Right lobe of liver (tissue), 6 donors: Measurements from ENCODE around the gene MKNK1. TPM values are rescaled to one million over a fixed set of nuclear protein-coding genes. Genes with fewer than 3 reads are reported as not detected.

ENCODE experiments used
- ATAC-seq, 4 donors: fragments of 200-7000 bp; cut with Tn5 transposase; one replicate each; pipeline ENCODE4 v1.9.1; 2020; ENCODE audit warnings: mild to moderate bottlenecking in 4 of 4, moderate library complexity in 4 of 4
- DNase-seq, 3 donors: peaks; one replicate each; pipeline ENCODE4 v3.0.0-alpha.2; 2020
- H3K27ac ChIP-seq, 3 donors: fragments of 200-600 bp; one replicate each; pipeline ENCODE4 v1.8.0; 2022
- H3K27me3 ChIP-seq, 2 donors: fragments of 200-600 bp; one replicate each; pipeline ENCODE4 v1.8.0; 2022
- H3K36me3 ChIP-seq, 4 donors: fragments of 200-600 bp; sonication (generic) in 1 of 4; one replicate each; pipeline versions ENCODE4 v1.5.1 to v1.8.0; 2017 to 2022; ENCODE audit warnings: control low read depth in 1 of 4
- H3K4me1 ChIP-seq, 4 donors: fragments of 200-600 bp; sonication (generic) in 1 of 4; one replicate each; pipeline versions ENCODE4 v1.5.1 to v1.8.0; 2017 to 2022; ENCODE audit warnings: control low read depth in 1 of 4
- H3K4me3 ChIP-seq, 3 donors: fragments of 200-600 bp; one replicate each; pipeline ENCODE4 v1.8.0; 2022
- H3K9me3 ChIP-seq, 4 donors: fragments of 200-600 bp; sonication (generic) in 1 of 4; one replicate each; pipeline versions ENCODE4 v1.5.1 to v1.8.0; 2017 to 2022; ENCODE audit warnings: control low read depth in 1 of 4
- POLR2A ChIP-seq: fragments of 450-650 bp; IDR thresholded peaks from one replicate; pipeline ENCODE4 v1.6.1; 2017; ENCODE audit warnings: antibody characterized with exemption, mild to moderate bottlenecking
- WGBS: methylation state at CpG from one replicate; pipeline ENCODE4 v1.1.6; 2018; ENCODE audit warnings: low coverage, low lambda C conversion rate; ENCODE audit not compliant: insufficient coverage; ENCODE audit errors: missing lambda C conversion rate; 5-methylcytosine and 5-hydroxymethylcytosine counted together
- intact Hi-C, 2 donors: fragments of 100-400 bp; cut with DNase I; formaldehyde crosslinking; loops; one replicate each; pipeline versions ENCODE4 v1.11.2 to v1.14.1; 2022
- total RNA-seq, 6 experiments: library from RNA; depleted of rRNA in 2 of 6; stranded (reverse); fragments of >200 nt in 2 of 6; fragmentation: NEBNext Ultra II Directional in 3 of 6; extraction: Animal tissue kit (Norgen Biotek cat#: 25700) in 3 of 6; gene quantifications; one replicate each; pipeline versions ENCODE4 v1.1.0 to v1.2.4, GENCODE V29; 2016 to 2023
- TF ChIP-seq, protein P1 (sequence below), 4 donors: fragments of 200-600 bp in 3 of 4; fragments of 450-650 bp in 1 of 4; IDR thresholded peaks; one replicate each; pipeline versions ENCODE4 v1.5.1 to v1.8.0; 2016 to 2022; ENCODE audit warnings: antibody characterized with exemption in 4 of 4, mild to moderate bottlenecking in 2 of 4
- donor health status: DM: no; HTN: yes; CAD: no.
- donor health status: DM: no; HTN: no; CAD: no.
- donor health status: DM: no; HTN: no; CAD: no.
- donor health status: DM: no; HTN: yes; CAD: no.
- donor health status: DM: no; HTN: yes; CAD: no.

Gene MKNK1
- total RNA-seq, 6 experiments from 2014 or later, result 17.5 to 27.2 (median 20.8) TPM

- H3K36me3 ChIP-seq, result peaks cover 0 to 20% (median 17%) of the 10 kb centered on the region in 4 donors
Measured at GRCh38 chr1:46637444-46638083, 33.5 kb upstream of the MKNK1 start.

DNA sequence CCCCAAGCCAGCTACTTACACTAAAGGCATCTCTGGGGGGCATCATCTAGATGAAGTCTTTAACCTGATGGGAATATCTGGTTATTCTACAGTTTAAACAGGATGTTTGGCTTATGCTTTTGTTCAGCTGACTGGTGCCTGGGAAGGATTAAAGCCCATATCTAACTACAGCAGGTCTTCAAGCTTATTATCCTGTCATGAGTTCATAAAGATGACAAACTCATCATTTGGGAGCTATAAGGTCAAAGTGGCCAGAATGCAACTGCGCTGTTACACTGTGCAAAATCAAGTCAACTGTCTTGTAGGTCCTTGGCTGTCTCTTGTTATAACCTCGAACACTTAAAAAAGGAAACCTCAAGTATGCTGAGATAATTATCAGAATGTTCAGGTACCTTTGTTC lies 31.1 kb upstream of the MKNK1 start:
- intact Hi-C loops, result no loop called here
- Histone ChIP-seq H3K4me3 (no peak overlapping the region), H3K36me3 (peaks cover 0 to 26% (median 17%) of the 10 kb centered on the region in 4 donors), H3K27me3 (no peaks in the 10 kb centered on the region), H3K27ac (no peak overlapping the region), H3K4me1 (no peaks in the 10 kb centered on the region), H3K9me3 (no peaks in the 10 kb centered on the region)
- no peak for DNase-seq
- WGBS, result 100% methylated on average over 2 of the region's 2 CpGs
- no peak for ATAC-seq
- TF ChIP-seq, protein P1, sequence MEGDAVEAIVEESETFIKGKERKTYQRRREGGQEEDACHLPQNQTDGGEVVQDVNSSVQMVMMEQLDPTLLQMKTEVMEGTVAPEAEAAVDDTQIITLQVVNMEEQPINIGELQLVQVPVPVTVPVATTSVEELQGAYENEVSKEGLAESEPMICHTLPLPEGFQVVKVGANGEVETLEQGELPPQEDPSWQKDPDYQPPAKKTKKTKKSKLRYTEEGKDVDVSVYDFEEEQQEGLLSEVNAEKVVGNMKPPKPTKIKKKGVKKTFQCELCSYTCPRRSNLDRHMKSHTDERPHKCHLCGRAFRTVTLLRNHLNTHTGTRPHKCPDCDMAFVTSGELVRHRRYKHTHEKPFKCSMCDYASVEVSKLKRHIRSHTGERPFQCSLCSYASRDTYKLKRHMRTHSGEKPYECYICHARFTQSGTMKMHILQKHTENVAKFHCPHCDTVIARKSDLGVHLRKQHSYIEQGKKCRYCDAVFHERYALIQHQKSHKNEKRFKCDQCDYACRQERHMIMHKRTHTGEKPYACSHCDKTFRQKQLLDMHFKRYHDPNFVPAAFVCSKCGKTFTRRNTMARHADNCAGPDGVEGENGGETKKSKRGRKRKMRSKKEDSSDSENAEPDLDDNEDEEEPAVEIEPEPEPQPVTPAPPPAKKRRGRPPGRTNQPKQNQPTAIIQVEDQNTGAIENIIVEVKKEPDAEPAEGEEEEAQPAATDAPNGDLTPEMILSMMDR (IDR thresholded peaks at IDR 0.05), result no peak
- no peak for TF ChIP-seq POLR2A

More at GRCh38 chr1:46637444-46638083, 33.5 kb upstream of the MKNK1 start:
- TF ChIP-seq, protein P1 (IDR thresholded peaks at IDR 0.05), result no peak
- H3K27ac ChIP-seq, result no peak overlapping the region
- no peaks in the 10 kb centered on the region for H3K9me3 ChIP-seq
- 39% methylated on average over 2 of the region's 2 CpGs for WGBS
- ATAC-seq, result no peak
- H3K27me3 ChIP-seq, result no peaks in the 10 kb centered on the region
- no peak overlapping the region for H3K4me3 ChIP-seq
- intact Hi-C loops, result no loop called here
- no peaks in the 10 kb centered on the region for H3K4me1 ChIP-seq
- no peak for DNase-seq

- Histone ChIP-seq H3K27ac (no peak overlapping the region), H3K36me3 (peaks cover 0 to 20% (median 14%) of the 10 kb centered on the region in 4 donors), H3K4me3 (no peak overlapping the region), H3K27me3 (no peaks in the 10 kb centered on the region), H3K4me1 (no peaks in the 10 kb centered on the region), H3K9me3 (no peaks in the 10 kb centered on the region)
- intact Hi-C loops, result no loop called here
- ATAC-seq, result no peak
- DNase-seq, result no peak
- TF ChIP-seq, protein P1 (IDR thresholded peaks at IDR 0.05), result no peak
- TF ChIP-seq POLR2A, result no peak
- 95% methylated on average over 2 of the region's 2 CpGs for WGBS
Measured at GRCh38 chr1:46630719-46631118, 26.7 kb upstream of the MKNK1 start.

- ATAC-seq (no peak), DNase-seq (no peak)
- Histone ChIP-seq H3K4me1 (no peaks in the 10 kb centered on the region), H3K27ac (no peak overlapping the region), H3K9me3 (no peaks in the 10 kb centered on the region), H3K4me3 (no peak overlapping the region), H3K27me3 (no peaks in the 10 kb centered on the region), H3K36me3 (no peaks in the 10 kb centered on the region)
- intact Hi-C loops, result loop anchor here in 1 of 2 donors (10.0 kb wide), 1 partner anchor 101 kb away; no protein-coding TSS in a partner anchor
- TF ChIP-seq POLR2A, result no peak
- TF ChIP-seq, protein P1 (IDR thresholded peaks at IDR 0.05), result no peak
- 45% methylated on average over 1 of the region's 4 CpGs for WGBS
Measured at GRCh38 chr1:46623743-46624644, 19.9 kb upstream of the MKNK1 start.
